ENCODE results near the gene R3HDM1.

Gene R3HDM1

DNA sequence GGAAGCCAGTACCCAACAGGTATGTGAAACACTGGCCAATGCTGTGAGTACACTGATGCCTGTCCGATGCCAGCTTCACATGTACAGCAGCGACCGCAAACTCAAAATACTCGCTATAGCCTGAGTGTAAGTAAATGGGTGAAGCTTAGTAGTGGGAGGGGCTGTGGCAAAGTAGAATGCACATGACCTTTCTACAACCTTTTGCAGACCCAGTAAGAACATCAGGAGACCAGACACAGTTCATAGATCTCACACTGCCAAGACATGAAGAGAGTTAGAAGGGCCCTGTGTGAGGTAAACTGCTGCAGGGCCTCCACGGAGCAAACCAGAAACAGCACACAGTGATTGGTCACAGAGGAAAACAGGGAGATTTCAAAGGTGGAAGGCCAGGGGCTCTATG lies 201.3 kb downstream of the R3HDM1 start:
- no peak overlapping the region for H3K27ac ChIP-seq
- TF ChIP-seq, protein P1, sequence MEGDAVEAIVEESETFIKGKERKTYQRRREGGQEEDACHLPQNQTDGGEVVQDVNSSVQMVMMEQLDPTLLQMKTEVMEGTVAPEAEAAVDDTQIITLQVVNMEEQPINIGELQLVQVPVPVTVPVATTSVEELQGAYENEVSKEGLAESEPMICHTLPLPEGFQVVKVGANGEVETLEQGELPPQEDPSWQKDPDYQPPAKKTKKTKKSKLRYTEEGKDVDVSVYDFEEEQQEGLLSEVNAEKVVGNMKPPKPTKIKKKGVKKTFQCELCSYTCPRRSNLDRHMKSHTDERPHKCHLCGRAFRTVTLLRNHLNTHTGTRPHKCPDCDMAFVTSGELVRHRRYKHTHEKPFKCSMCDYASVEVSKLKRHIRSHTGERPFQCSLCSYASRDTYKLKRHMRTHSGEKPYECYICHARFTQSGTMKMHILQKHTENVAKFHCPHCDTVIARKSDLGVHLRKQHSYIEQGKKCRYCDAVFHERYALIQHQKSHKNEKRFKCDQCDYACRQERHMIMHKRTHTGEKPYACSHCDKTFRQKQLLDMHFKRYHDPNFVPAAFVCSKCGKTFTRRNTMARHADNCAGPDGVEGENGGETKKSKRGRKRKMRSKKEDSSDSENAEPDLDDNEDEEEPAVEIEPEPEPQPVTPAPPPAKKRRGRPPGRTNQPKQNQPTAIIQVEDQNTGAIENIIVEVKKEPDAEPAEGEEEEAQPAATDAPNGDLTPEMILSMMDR (IDR thresholded peaks at IDR 0.05) = no peak
- no peak for TF ChIP-seq ZFX (IDR thresholded peaks at IDR 0.05; ENCODE audit: borderline replicate concordance)

DNA sequence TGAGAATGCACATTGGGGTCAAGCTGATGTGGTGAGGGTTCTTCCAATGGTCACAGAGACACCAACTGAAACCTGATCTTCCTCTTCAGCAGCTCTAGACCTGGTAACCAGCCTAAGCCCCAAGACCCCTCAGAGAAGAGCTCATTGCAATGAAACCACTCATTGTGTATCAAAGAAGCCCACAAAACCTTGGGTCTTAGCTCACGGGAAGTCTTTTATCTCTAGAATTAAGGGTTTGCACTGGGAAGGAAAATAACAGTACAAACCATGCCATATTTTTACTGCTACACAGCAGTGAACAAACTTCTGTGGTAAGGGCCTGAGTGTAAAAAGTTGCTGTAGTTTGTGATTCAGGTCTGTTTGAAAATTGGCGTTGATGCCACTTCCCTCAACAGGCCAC lies 201.8 kb downstream of the R3HDM1 start:
- TF ChIP-seq, protein P1 (IDR thresholded peaks at IDR 0.05) = no peak

GRCh38 chr2:135736546-135736945 lies 205.3 kb downstream of the R3HDM1 start:
- TF ChIP-seq, protein P1 (IDR thresholded peaks at IDR 0.05) = no peak
- TF ChIP-seq ZFX (IDR thresholded peaks at IDR 0.05; ENCODE audit: borderline replicate concordance) = no peak
- no peak overlapping the region for H3K27ac ChIP-seq

More for the DNA sequence above, 201.8 kb downstream of the R3HDM1 start:
- H3K27ac ChIP-seq = no peak overlapping the region

- TF ChIP-seq, protein P1 (IDR thresholded peaks at IDR 0.05) = no peak
- no peak for TF ChIP-seq ZFX (IDR thresholded peaks at IDR 0.05; ENCODE audit: borderline replicate concordance)
These were observed 208.9 kb downstream of the R3HDM1 start for GRCh38 chr2:135740206-135740605.

GRCh38 chr2:135741043-135741394 lies 209.7 kb downstream of the R3HDM1 start:
- H3K27ac ChIP-seq = peak overlapping the region; percentile 85; the same call in 1 of the 2 replicates
- TF ChIP-seq, protein P1 (IDR thresholded peaks at IDR 0.05) = no peak
- no peak for TF ChIP-seq ZFX (IDR thresholded peaks at IDR 0.05; ENCODE audit: borderline replicate concordance)

More at GRCh38 chr2:135740206-135740605, 208.9 kb downstream of the R3HDM1 start:
- no peak overlapping the region for H3K27ac ChIP-seq

- peak within 1 kb of the TSS; percentile 85 for H3K27ac ChIP-seq
These were observed 210.4 kb downstream of the R3HDM1 start, which contains the start of gene UBXN4 for GRCh38 chr2:135741395-135742324. Gene UBXN4 (plus strand): TSS chr2:135741855. CDS start chr2:135741930, 75 bp downstream.

More at GRCh38 chr2:135741395-135742324, 210.4 kb downstream of the R3HDM1 start, which contains the start of gene UBXN4:
- TF ChIP-seq, protein P1 (IDR thresholded peaks at IDR 0.05) = peak; percentile 46
- TF ChIP-seq ZFX (IDR thresholded peaks at IDR 0.05; ENCODE audit: borderline replicate concordance) = no peak
